OCI-LY1 (cell line): Measurements from ENCODE around the gene ORC3.

ENCODE experiments used
- H2AFZ ChIP-seq: fragments of 200-600 bp; sonication (generic), shearing (Covaris generic); 2 replicates; pipeline ENCODE4 v1.6.0; 2014; ENCODE audit warnings: antibody characterized with exemption, mild to moderate bottlenecking, low read length
- H3F3A ChIP-seq: fragments of 200-600 bp; sonication (generic), shearing (Covaris generic); 2 replicates; pipeline ENCODE4 v1.6.0; 2014; ENCODE audit warnings: mild to moderate bottlenecking, antibody characterized with exemption, low read length, moderate library complexity; ENCODE audit not compliant: insufficient read depth
- H3K27ac ChIP-seq: fragments of 200-600 bp; sonication (generic); 2 replicates; pipeline ENCODE4 v1.5.1; 2014; ENCODE audit warnings: low read length, mixed run types, mild to moderate bottlenecking, low read depth; ENCODE audit not compliant: poor library complexity, severe bottlenecking
- H3K27me3 ChIP-seq: fragments of 200-600 bp; sonication (generic); 2 replicates; pipeline ENCODE4 v1.6.0; 2014; ENCODE audit warnings: antibody characterized with exemption, mild to moderate bottlenecking, low read length, moderate library complexity; ENCODE audit not compliant: insufficient read depth
- H3K36me3 ChIP-seq: fragments of 200-600 bp; sonication (generic); 2 replicates; pipeline ENCODE4 v1.6.1; 2014; ENCODE audit warnings: mild to moderate bottlenecking, antibody characterized with exemption, low read length, moderate library complexity, mixed read lengths; ENCODE audit not compliant: insufficient read depth
- H3K4me1 ChIP-seq: fragments of 200-600 bp; sonication (generic); 2 replicates; pipeline ENCODE4 v1.5.1; 2014; ENCODE audit warnings: mild to moderate bottlenecking, low read length, moderate library complexity; ENCODE audit not compliant: insufficient read depth, severe bottlenecking
- H3K4me2 ChIP-seq: fragments of 200-600 bp; sonication (generic), shearing (Covaris generic); 2 replicates; pipeline ENCODE4 v1.6.1; 2014; ENCODE audit warnings: low read length
- H3K4me3 ChIP-seq: fragments of 200-600 bp; sonication (generic); 2 replicates; pipeline ENCODE4 v1.5.1; 2014; ENCODE audit warnings: low read length, low read depth, mild to moderate bottlenecking, mixed read lengths; ENCODE audit not compliant: poor library complexity, severe bottlenecking
- H3K79me2 ChIP-seq: fragments of 200-600 bp; shearing (Covaris generic); 2 replicates; pipeline ENCODE4 v1.6.1; 2016; ENCODE audit warnings: mixed run types, low read length, mixed read lengths; ENCODE audit not compliant: insufficient read depth
- H3K9ac ChIP-seq: fragments of 200-600 bp; sonication (generic), shearing (Covaris generic); 2 replicates; pipeline ENCODE4 v1.6.1; 2014; ENCODE audit warnings: mild to moderate bottlenecking, low read length, mixed read lengths
- H3K9me2 ChIP-seq: fragments of 200-600 bp; sonication (generic), shearing (Covaris generic); 2 replicates; pipeline ENCODE4 v1.6.1; 2014; ENCODE audit warnings: low read depth, mild to moderate bottlenecking, low read length, mixed read lengths
- H3K9me3 ChIP-seq: fragments of 200-600 bp; shearing (Covaris generic); 2 replicates; pipeline ENCODE4 v1.6.1; 2014; ENCODE audit warnings: low read length, mixed read lengths
- H4K20me1 ChIP-seq: fragments of 200-600 bp; sonication (generic), shearing (Covaris generic); 2 replicates; pipeline ENCODE4 v1.6.0; 2016; ENCODE audit warnings: mild to moderate bottlenecking, low read length; ENCODE audit not compliant: insufficient read depth
- EZH2 ChIP-seq: fragments of 200-600 bp; sonication (generic), shearing (Covaris generic); IDR thresholded peaks from 2 replicates; pipeline ENCODE4 v1.8.0; 2017; ENCODE audit warnings: borderline replicate concordance, mixed run types, mild to moderate bottlenecking, antibody characterized with exemption, low read length, moderate library complexity, mixed read lengths
- TF ChIP-seq, protein P1 (sequence below): fragments of 200-600 bp; sonication (generic), shearing (Covaris generic); IDR thresholded peaks from 2 replicates; pipeline ENCODE4 v1.5.1; 2017; ENCODE audit warnings: mild to moderate bottlenecking, antibody characterized with exemption, low read length, moderate library complexity, mixed read lengths

Gene ORC3

DNA sequence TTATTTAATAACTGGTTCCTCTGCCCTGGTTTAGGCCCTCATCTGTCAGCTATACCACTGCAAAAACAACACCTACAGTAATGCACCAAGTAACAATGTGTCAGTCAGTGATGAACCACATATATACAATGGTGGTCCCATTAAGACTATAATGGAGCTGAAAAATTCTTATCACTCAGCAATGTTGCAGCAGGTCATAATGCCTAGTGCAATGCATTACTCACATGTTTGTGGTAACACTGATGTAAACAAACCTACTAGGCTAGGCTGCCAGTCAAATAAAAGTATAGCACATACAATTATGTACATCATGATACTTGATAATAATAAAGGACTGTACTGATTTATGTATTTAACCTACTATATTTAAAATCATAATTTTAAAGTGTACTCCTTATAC is 31.5 kb upstream of the ORC3 start:
- H3K9me3 ChIP-seq: no peaks in the 10 kb centered on the region
- no peak for TF ChIP-seq EZH2
- TF ChIP-seq, protein P1, sequence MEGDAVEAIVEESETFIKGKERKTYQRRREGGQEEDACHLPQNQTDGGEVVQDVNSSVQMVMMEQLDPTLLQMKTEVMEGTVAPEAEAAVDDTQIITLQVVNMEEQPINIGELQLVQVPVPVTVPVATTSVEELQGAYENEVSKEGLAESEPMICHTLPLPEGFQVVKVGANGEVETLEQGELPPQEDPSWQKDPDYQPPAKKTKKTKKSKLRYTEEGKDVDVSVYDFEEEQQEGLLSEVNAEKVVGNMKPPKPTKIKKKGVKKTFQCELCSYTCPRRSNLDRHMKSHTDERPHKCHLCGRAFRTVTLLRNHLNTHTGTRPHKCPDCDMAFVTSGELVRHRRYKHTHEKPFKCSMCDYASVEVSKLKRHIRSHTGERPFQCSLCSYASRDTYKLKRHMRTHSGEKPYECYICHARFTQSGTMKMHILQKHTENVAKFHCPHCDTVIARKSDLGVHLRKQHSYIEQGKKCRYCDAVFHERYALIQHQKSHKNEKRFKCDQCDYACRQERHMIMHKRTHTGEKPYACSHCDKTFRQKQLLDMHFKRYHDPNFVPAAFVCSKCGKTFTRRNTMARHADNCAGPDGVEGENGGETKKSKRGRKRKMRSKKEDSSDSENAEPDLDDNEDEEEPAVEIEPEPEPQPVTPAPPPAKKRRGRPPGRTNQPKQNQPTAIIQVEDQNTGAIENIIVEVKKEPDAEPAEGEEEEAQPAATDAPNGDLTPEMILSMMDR: no peak
- H3K4me3 ChIP-seq: no peak overlapping the region
- no peak overlapping the region for H3K9ac ChIP-seq
- H3K4me2 ChIP-seq: no peak overlapping the region
- no peaks in the 10 kb centered on the region for H3F3A ChIP-seq
- no peak overlapping the region for H3K27ac ChIP-seq
- H2AFZ ChIP-seq: no peak overlapping the region
- no peaks in the 10 kb centered on the region for H3K79me2 ChIP-seq
- no peaks in the 10 kb centered on the region for H3K4me1 ChIP-seq
- H3K9me2 ChIP-seq: no peaks in the 10 kb centered on the region
- H4K20me1 ChIP-seq: no peaks in the 10 kb centered on the region
- H3K36me3 ChIP-seq: peaks cover 68% of the 10 kb centered on the region
- H3K27me3 ChIP-seq: no peaks in the 10 kb centered on the region

DNA sequence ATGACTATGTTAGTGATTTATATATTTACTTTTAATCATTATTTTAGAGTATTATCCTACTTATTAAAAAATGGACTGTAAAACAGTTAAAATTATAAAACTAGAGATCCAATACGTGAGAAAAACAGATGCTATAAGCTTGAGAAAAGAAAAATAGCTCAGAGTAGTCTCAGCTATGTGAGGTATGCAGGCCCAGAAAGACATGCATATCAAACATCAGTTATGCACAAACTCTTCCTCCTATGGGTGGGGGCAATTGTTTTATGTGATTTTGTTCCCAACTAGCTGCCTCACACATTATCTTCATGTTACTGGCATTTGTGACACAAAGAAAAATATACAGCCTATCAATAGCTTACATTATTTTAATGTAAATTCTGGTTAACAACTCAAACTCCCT is 28.9 kb upstream of the ORC3 start:
- Histone ChIP-seq H3F3A (no peaks in the 10 kb centered on the region), H3K36me3 (peaks cover 65% of the 10 kb centered on the region), H4K20me1 (no peaks in the 10 kb centered on the region), H3K27ac (no peak overlapping the region), H2AFZ (no peak overlapping the region), H3K79me2 (peaks cover 3% of the 10 kb centered on the region; the same call in 1 of the 2 replicates), H3K4me3 (no peak overlapping the region), H3K27me3 (no peaks in the 10 kb centered on the region), H3K9me2 (no peaks in the 10 kb centered on the region), H3K4me1 (no peaks in the 10 kb centered on the region), H3K9ac (no peak overlapping the region), H3K9me3 (no peaks in the 10 kb centered on the region), H3K4me2 (no peak overlapping the region)
- no peak for TF ChIP-seq EZH2
- TF ChIP-seq, protein P1: no peak

DNA sequence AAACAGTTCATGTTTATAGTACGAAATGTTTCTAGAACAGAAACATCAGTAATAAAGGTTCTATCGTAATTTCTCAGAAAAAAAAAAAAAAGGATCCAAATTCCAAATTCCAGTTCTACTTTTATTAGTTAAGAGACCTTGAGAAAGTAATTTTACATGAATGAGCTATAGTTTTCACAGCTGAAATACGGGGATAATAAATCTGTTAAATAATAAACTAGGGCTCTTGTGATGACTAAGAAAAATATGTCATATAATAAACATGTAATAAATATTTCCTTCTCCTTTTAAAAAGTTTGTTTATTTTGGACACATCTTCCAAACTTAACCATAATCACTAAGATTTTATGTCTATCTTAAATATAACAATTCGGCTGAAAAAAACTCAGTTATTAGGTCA is 17.9 kb upstream of the ORC3 start:
- no peak overlapping the region for H2AFZ ChIP-seq
- H3K36me3 ChIP-seq: peaks cover 13% of the 10 kb centered on the region; the same call in 1 of the 2 replicates
- H3K4me1 ChIP-seq: peaks cover 8% of the 10 kb centered on the region
- H3K27ac ChIP-seq: no peak overlapping the region
- H3K4me2 ChIP-seq: no peak overlapping the region
- H3F3A ChIP-seq: no peaks in the 10 kb centered on the region
- no peaks in the 10 kb centered on the region for H3K9me3 ChIP-seq
- no peak for TF ChIP-seq EZH2
- no peak overlapping the region for H3K4me3 ChIP-seq
- no peaks in the 10 kb centered on the region for H3K27me3 ChIP-seq
- no peak overlapping the region for H3K9ac ChIP-seq
- H4K20me1 ChIP-seq: no peaks in the 10 kb centered on the region
- peaks cover 31% of the 10 kb centered on the region for H3K79me2 ChIP-seq
- H3K9me2 ChIP-seq: no peaks in the 10 kb centered on the region

DNA sequence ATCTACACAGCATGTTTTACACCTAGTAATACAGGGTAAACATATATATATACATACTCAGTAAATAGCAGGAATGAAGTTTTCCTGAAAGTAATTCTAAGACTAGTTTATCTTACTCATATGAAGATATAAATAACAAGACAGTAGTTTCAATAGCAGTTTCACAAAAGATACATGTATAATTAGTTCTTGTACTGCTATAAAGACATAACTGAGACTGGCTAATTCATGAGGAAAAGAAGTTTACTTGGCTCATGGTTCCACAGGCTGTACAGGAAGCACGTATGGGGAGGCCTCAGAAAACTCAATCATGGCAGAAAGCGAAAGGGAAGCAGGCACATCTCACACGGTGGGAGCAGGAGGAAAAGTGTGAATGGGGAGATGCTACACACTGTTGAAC is 17.1 kb upstream of the ORC3 start:
- Histone ChIP-seq H3K9me2 (no peaks in the 10 kb centered on the region), H4K20me1 (no peaks in the 10 kb centered on the region), H3K4me1 (peaks cover 8% of the 10 kb centered on the region), H3K9ac (no peak overlapping the region), H2AFZ (no peak overlapping the region), H3K27me3 (no peaks in the 10 kb centered on the region), H3K79me2 (peaks cover 31% of the 10 kb centered on the region), H3K4me3 (no peak overlapping the region), H3K4me2 (no peak overlapping the region), H3K36me3 (peaks cover 19% of the 10 kb centered on the region), H3K9me3 (no peaks in the 10 kb centered on the region), H3K27ac (no peak overlapping the region), H3F3A (no peaks in the 10 kb centered on the region)
- no peak for TF ChIP-seq EZH2
- TF ChIP-seq, protein P1: no peak
